CD4-positive, alpha-beta T cell treated with Interleukin-12 subunit alpha and Interleukin-12 subunit beta, for 1 hour (primary cell): ENCODE measurements around the gene CD160.
A peak's percentile ranks its signal among the peaks of the same experiment; 100 is the strongest.
"Not testable (repeated sequence)": the region's sequence is repeated elsewhere in the genome, so short reads cannot be mapped to it uniquely, and the experiment has no call there.

Experiments
- DNase-seq: peaks from one replicate; pipeline ENCODE4 v3.0.0-alpha.2; 2020

CD160 gene

GRCh38 chr1:145710291-145711027, 8.8 kb upstream of the CD160 start:
- DNase-seq, result no peak

- no peak for DNase-seq
Measured at GRCh38 chr1:145711213-145711651, 8.1 kb upstream of the CD160 start.

- no peak for DNase-seq
Measured at GRCh38 chr1:145714524-145715111, 4.7 kb upstream of the CD160 start.

GRCh38 chr1:145716641-145717345, 2.5 kb upstream of the CD160 start:
- DNase-seq, result no peak

GRCh38 chr1:145717833-145718232, 1.5 kb upstream of the CD160 start:
- no peak for DNase-seq

- DNase-seq, result not testable (repeated sequence)
Measured at GRCh38 chr1:145718465-145718864, 834 bp upstream of the CD160 start.

GRCh38 chr1:145720556-145720877, 1.2 kb downstream of the CD160 start:
- no peak for DNase-seq

GRCh38 chr1:145720878-145721671, 1.8 kb downstream of the CD160 start:
- DNase-seq, result peak; percentile 74

- DNase-seq, result not testable (repeated sequence)
Measured at GRCh38 chr1:145726193-145726592, 6.9 kb downstream of the CD160 start.

- DNase-seq, result no peak
Measured at GRCh38 chr1:145729196-145729595, 9.9 kb downstream of the CD160 start.

GRCh38 chr1:145729666-145730436, 10.6 kb downstream of the CD160 start:
- no peak for DNase-seq

GRCh38 chr1:145730467-145730866, 11.2 kb downstream of the CD160 start:
- DNase-seq, result no peak

- DNase-seq, result no peak
Measured at GRCh38 chr1:145730900-145731299, 11.6 kb downstream of the CD160 start.

GRCh38 chr1:145736191-145736590, 16.9 kb downstream of the CD160 start:
- DNase-seq, result no peak

GRCh38 chr1:145740269-145740668, 21.0 kb downstream of the CD160 start:
- DNase-seq, result no peak

GRCh38 chr1:145747398-145748247, 28.3 kb downstream of the CD160 start:
- DNase-seq, result no peak

- no peak for DNase-seq
Measured at GRCh38 chr1:145750426-145750825, 31.1 kb downstream of the CD160 start.

- DNase-seq, result no peak
Measured at GRCh38 chr1:145751491-145752037, 32.3 kb downstream of the CD160 start.

GRCh38 chr1:145757420-145757819, 38.1 kb downstream of the CD160 start:
- no peak for DNase-seq

GRCh38 chr1:145758116-145758515, 38.8 kb downstream of the CD160 start:
- DNase-seq, result no peak

GRCh38 chr1:145758575-145758974, 39.3 kb downstream of the CD160 start:
- DNase-seq, result no peak
